HG03108 (cell line): ENCODE data around the gene FCRLA.
"Not testable (repeated sequence)": the region's sequence is repeated elsewhere in the genome, so short reads cannot be mapped to it uniquely, and the experiment has no call there.

Experiments used
- ATAC-seq: cut with Tn5 transposase; IDR thresholded peaks from one replicate; pipeline ENCODE4 v1.9.1; 2021; ENCODE audit warnings: moderate library complexity; ENCODE audit not compliant: unreplicated experiment

FCRLA gene

GRCh38 chr1:161706482-161707347 lies at the start of gene FCRLA:
Gene FCRLA, plus strand, starts transcription at chr1:161707229. Its CDS starts 36 bp downstream, at chr1:161707265.
- ATAC-seq: peak; percentile 47

GRCh38 chr1:161658524-161658923 lies 48.5 kb upstream of the FCRLA start:
- ATAC-seq: not testable (repeated sequence)

- ATAC-seq: not testable (repeated sequence)
Observed at GRCh38 chr1:161661660-161662311, 45.2 kb upstream of the FCRLA start.

GRCh38 chr1:161662684-161663339 lies 44.2 kb upstream of the FCRLA start, which contains the start of gene FCGR2B:
Gene FCGR2B, plus strand, starts transcription at chr1:161663143. Its CDS starts 99 bp downstream, at chr1:161663242.
- peak; percentile 75 for ATAC-seq

GRCh38 chr1:161663569-161663968 lies 43.5 kb upstream of the FCRLA start:
- not testable (repeated sequence) for ATAC-seq

GRCh38 chr1:161664689-161665088 lies 42.3 kb upstream of the FCRLA start:
- not testable (repeated sequence) for ATAC-seq

- ATAC-seq: not testable (repeated sequence)
Observed at GRCh38 chr1:161671045-161672020, 35.7 kb upstream of the FCRLA start.

GRCh38 chr1:161673437-161673836 lies 33.6 kb upstream of the FCRLA start:
- ATAC-seq: not testable (repeated sequence)

- not testable (repeated sequence) for ATAC-seq
Observed at GRCh38 chr1:161674447-161674846, 32.6 kb upstream of the FCRLA start.

GRCh38 chr1:161674908-161675307 lies 32.1 kb upstream of the FCRLA start:
- not testable (repeated sequence) for ATAC-seq

- no peak for ATAC-seq
Observed at GRCh38 chr1:161676441-161676840, 30.6 kb upstream of the FCRLA start.

- no peak for ATAC-seq
Observed at GRCh38 chr1:161676958-161677689, 29.9 kb upstream of the FCRLA start.

GRCh38 chr1:161678500-161678899 lies 28.5 kb upstream of the FCRLA start:
- ATAC-seq: no peak

- no peak for ATAC-seq
Observed at GRCh38 chr1:161681879-161682278, 25.1 kb upstream of the FCRLA start.

- no peak for ATAC-seq
Observed at GRCh38 chr1:161688946-161689345, 18.1 kb upstream of the FCRLA start.

- no peak for ATAC-seq
Observed at GRCh38 chr1:161691846-161692245, 15.2 kb upstream of the FCRLA start.

GRCh38 chr1:161693020-161693712 lies 13.9 kb upstream of the FCRLA start:
- not testable (repeated sequence) for ATAC-seq

GRCh38 chr1:161698302-161698701 lies 8.7 kb upstream of the FCRLA start:
- ATAC-seq: not testable (repeated sequence)

- no peak for ATAC-seq
Observed at GRCh38 chr1:161702250-161702649, 4.8 kb upstream of the FCRLA start.
